Uterus (tissue), 2 donors: ENCODE data around the gene SPTLC2.
"Not testable (repeated sequence)": the region's sequence is repeated elsewhere in the genome, so short reads cannot be mapped to it uniquely, and the experiment has no call there.

Source experiments
- POLR2A ChIP-seq, 2 donors: fragments of 450-650 bp; IDR thresholded peaks; one replicate each; pipeline ENCODE4 v1.6.1; 2016; ENCODE audit warnings: antibody characterized with exemption in 2 of 2, mild to moderate bottlenecking in 1 of 2, moderate library complexity in 1 of 2
- TF ChIP-seq, protein P1 (sequence below), 4 experiments: fragments of 200-600 bp in 2 of 4; fragments of 450-650 bp in 2 of 4; sonication (generic) in 2 of 4; IDR thresholded peaks; one replicate each; pipeline ENCODE4 v1.5.1; 2016 to 2019; ENCODE audit warnings: antibody characterized with exemption in 4 of 4, mild to moderate bottlenecking in 2 of 4, moderate library complexity in 1 of 4

DNA sequence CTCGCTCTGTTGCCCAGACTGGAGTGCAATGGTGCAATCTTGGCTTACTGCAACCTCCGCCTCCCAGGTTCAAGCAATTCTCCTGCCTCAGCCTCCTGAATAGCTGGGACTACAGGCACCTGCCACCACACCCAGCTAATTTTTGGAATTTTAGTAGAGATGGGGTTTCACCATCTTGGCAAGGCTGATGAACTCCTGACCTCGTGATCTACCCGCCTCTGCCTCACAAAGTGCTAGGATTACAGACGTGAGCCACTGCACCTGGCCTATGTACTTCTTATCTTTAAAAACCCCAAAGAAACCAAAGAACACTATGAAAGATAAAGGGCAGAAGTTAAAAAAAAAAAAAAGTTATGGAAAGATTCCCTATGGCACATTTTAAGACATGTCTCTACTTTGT, 79.5 kb downstream of the SPTLC2 start:
- TF ChIP-seq, protein P1, sequence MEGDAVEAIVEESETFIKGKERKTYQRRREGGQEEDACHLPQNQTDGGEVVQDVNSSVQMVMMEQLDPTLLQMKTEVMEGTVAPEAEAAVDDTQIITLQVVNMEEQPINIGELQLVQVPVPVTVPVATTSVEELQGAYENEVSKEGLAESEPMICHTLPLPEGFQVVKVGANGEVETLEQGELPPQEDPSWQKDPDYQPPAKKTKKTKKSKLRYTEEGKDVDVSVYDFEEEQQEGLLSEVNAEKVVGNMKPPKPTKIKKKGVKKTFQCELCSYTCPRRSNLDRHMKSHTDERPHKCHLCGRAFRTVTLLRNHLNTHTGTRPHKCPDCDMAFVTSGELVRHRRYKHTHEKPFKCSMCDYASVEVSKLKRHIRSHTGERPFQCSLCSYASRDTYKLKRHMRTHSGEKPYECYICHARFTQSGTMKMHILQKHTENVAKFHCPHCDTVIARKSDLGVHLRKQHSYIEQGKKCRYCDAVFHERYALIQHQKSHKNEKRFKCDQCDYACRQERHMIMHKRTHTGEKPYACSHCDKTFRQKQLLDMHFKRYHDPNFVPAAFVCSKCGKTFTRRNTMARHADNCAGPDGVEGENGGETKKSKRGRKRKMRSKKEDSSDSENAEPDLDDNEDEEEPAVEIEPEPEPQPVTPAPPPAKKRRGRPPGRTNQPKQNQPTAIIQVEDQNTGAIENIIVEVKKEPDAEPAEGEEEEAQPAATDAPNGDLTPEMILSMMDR (IDR thresholded peaks at IDR 0.05): not testable (repeated sequence)
- not testable (repeated sequence) for TF ChIP-seq POLR2A (IDR thresholded peaks at IDR 0.05)
